Suprapubic skin (tissue), 4 donors: ENCODE results near the gene SHROOM3. TPM values are rescaled to one million over a fixed set of nuclear protein-coding genes. Genes with fewer than 3 reads are reported as not detected.

Experiments
- DNase-seq, 2 donors: peaks; one replicate each; pipeline ENCODE4 v3.0.0-alpha.2; 2019; ENCODE audit warnings: low spot score in 2 of 2
- H3K27ac ChIP-seq: fragments of 200-600 bp; sonication (generic); one replicate; pipeline ENCODE4 v1.5.1; 2019
- H3K27me3 ChIP-seq: fragments of 200-600 bp; sonication (generic); one replicate; pipeline ENCODE4 v1.5.1; 2019
- H3K36me3 ChIP-seq: fragments of 200-600 bp; sonication (generic); one replicate; pipeline ENCODE4 v1.5.1; 2019
- H3K4me1 ChIP-seq: fragments of 200-600 bp; sonication (generic); one replicate; pipeline ENCODE4 v1.5.1; 2019
- H3K4me3 ChIP-seq: fragments of 200-600 bp; sonication (generic); one replicate; pipeline ENCODE4 v1.5.1; 2019; ENCODE audit warnings: mild to moderate bottlenecking
- H3K9me3 ChIP-seq: fragments of 200-600 bp; sonication (generic); one replicate; pipeline ENCODE4 v1.5.1; 2019
- CTCF ChIP-seq, 2 donors: fragments of 200-600 bp in 1 of 2; fragments of 450-650 bp in 1 of 2; sonication (generic) in 1 of 2; IDR thresholded peaks; one replicate each; pipeline ENCODE4 v1.5.1; 2016 to 2019; ENCODE audit warnings: antibody characterized with exemption in 2 of 2, mild to moderate bottlenecking in 1 of 2, moderate library complexity in 1 of 2
- EP300 ChIP-seq: sonication (generic); formaldehyde crosslinking; IDR thresholded peaks from one replicate; pipeline ENCODE4 v1.6.1; 2017; ENCODE audit warnings: antibody characterized with exemption
- POLR2A ChIP-seq, 2 donors: fragments of 450-650 bp; IDR thresholded peaks; one replicate each; pipeline ENCODE4 v1.6.1; 2017; ENCODE audit warnings: antibody characterized with exemption in 2 of 2, mild to moderate bottlenecking in 2 of 2, moderate library complexity in 2 of 2
- POLR2AphosphoS5 ChIP-seq, 3 donors: sonication (generic); formaldehyde crosslinking; IDR thresholded peaks; one replicate each; pipeline ENCODE4 v1.6.1; 2017; ENCODE audit warnings: antibody characterized with exemption in 3 of 3
- WGBS: methylation state at CpG from one replicate; pipeline ENCODE4 v1.1.5; 2018; 5-methylcytosine and 5-hydroxymethylcytosine counted together
- total RNA-seq, 4 donors: library from RNA; depleted of rRNA; stranded (reverse); fragments of >200 nt; gene quantifications; one replicate each; pipeline ENCODE4 v1.1.0, GENCODE V29; 2016

Gene SHROOM3
- total RNA-seq, 4 donors from 2014 or later, result 25.7 to 41.4 (median 29.8) TPM

GRCh38 chr4:76610751-76611547 is 175.9 kb downstream of the SHROOM3 start:
- peaks cover 19% of the 10 kb centered on the region for H3K4me1 ChIP-seq
- no peaks in the 10 kb centered on the region for H3K9me3 ChIP-seq
- peak overlapping the region; percentile 52 for H3K27ac ChIP-seq
- no peak for TF ChIP-seq CTCF (IDR thresholded peaks at IDR 0.05)
- TF ChIP-seq EP300, result no peak
- TF ChIP-seq POLR2A (IDR thresholded peaks at IDR 0.05), result no peak
- TF ChIP-seq POLR2AphosphoS5 (IDR thresholded peaks at IDR 0.05), result no peak
- DNase-seq, result no peak
- H3K4me3 ChIP-seq, result no peak overlapping the region
- no peaks in the 10 kb centered on the region for H3K27me3 ChIP-seq
- no peaks in the 10 kb centered on the region for H3K36me3 ChIP-seq
- WGBS, result 56% methylated on average over 8 of the region's 8 CpGs

GRCh38 chr4:76611616-76612207 is 176.7 kb downstream of the SHROOM3 start:
- no peak for DNase-seq
- H3K4me1 ChIP-seq, result peaks cover 14% of the 10 kb centered on the region
- H3K27ac ChIP-seq, result peak overlapping the region; percentile 52
- no peaks in the 10 kb centered on the region for H3K27me3 ChIP-seq
- H3K9me3 ChIP-seq, result no peaks in the 10 kb centered on the region
- H3K4me3 ChIP-seq, result no peak overlapping the region
- no peaks in the 10 kb centered on the region for H3K36me3 ChIP-seq
- whole genome bisulfite sequencing, result 49% methylated on average over 6 of the region's 6 CpGs
- TF ChIP-seq EP300 (no peak), POLR2A (IDR thresholded peaks at IDR 0.05) (no peak), CTCF (IDR thresholded peaks at IDR 0.05) (no peak)

GRCh38 chr4:76614589-76614988 is 179.6 kb downstream of the SHROOM3 start:
- Histone ChIP-seq H3K4me3 (no peak overlapping the region), H3K9me3 (no peaks in the 10 kb centered on the region), H3K4me1 (peaks cover 8% of the 10 kb centered on the region), H3K36me3 (no peaks in the 10 kb centered on the region), H3K27ac (no peak overlapping the region), H3K27me3 (no peaks in the 10 kb centered on the region)
- DNase-seq, result no peak
- TF ChIP-seq POLR2A (IDR thresholded peaks at IDR 0.05) (no peak), EP300 (no peak), POLR2AphosphoS5 (IDR thresholded peaks at IDR 0.05) (no peak), CTCF (IDR thresholded peaks at IDR 0.05) (no peak)

GRCh38 chr4:76615999-76616398 is 181.0 kb downstream of the SHROOM3 start:
- H3K4me1 ChIP-seq, result peaks cover 5% of the 10 kb centered on the region
- 69% methylated on average over 3 of the region's 3 CpGs for WGBS

More at GRCh38 chr4:76615999-76616398, 181.0 kb downstream of the SHROOM3 start:
- Histone ChIP-seq H3K36me3 (no peaks in the 10 kb centered on the region), H3K9me3 (no peaks in the 10 kb centered on the region), H3K27ac (no peak overlapping the region), H3K27me3 (no peaks in the 10 kb centered on the region), H3K4me3 (no peak overlapping the region)
- no peak for DNase-seq
- TF ChIP-seq EP300 (no peak), POLR2AphosphoS5 (IDR thresholded peaks at IDR 0.05) (no peak), POLR2A (IDR thresholded peaks at IDR 0.05) (no peak), CTCF (IDR thresholded peaks at IDR 0.05) (no peak)
